GM19240 (cell line): ENCODE measurements around the gene WFS1.

Experiments used
- DNase-seq: peaks from one replicate; pipeline ENCODE4 v3.0.0; 2011; ENCODE audit warnings: low spot score; ENCODE audit not compliant: insufficient read length

WFS1 gene

DNA sequence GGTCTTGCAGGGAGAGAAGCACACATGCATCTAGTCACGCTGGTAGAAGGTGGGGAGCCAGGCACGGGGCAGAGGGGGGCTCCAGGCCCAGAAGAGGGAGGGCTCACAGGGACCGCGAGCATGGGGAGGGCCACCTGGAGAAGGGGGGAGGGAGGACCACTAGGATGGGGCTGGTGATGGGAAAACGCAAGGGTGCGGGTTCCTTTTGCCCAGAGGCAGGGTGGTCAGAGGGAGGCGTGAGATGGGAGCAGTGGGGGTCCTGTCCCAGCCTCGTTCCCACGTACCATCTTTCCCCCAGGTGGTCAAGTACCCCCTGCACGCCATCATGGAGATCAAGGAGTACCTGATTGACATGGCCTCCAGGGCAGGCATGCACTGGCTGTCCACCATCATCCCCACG lies 30.7 kb downstream of the WFS1 start:
- DNase-seq, result no peak

DNA sequence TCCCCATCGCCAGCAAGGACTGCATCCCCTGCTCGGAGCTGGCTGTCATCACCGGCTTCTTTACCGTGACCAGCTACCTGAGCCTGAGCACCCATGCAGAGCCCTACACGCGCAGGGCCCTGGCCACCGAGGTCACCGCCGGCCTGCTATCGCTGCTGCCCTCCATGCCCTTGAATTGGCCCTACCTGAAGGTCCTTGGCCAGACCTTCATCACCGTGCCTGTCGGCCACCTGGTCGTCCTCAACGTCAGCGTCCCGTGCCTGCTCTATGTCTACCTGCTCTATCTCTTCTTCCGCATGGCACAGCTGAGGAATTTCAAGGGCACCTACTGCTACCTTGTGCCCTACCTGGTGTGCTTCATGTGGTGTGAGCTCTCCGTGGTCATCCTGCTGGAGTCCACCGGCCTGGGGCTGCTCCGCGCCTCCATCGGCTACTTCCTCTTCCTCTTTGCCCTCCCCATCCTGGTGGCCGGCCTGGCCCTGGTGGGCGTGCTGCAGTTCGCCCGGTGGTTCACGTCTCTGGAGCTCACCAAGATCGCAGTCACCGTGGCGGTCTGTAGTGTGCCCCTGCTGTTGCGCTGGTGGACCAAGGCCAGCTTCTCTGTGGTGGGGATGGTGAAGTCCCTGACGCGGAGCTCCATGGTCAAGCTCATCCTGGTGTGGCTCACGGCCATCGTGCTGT lies 31.5 kb downstream of the WFS1 start:
- DNase-seq, result no peak

DNA sequence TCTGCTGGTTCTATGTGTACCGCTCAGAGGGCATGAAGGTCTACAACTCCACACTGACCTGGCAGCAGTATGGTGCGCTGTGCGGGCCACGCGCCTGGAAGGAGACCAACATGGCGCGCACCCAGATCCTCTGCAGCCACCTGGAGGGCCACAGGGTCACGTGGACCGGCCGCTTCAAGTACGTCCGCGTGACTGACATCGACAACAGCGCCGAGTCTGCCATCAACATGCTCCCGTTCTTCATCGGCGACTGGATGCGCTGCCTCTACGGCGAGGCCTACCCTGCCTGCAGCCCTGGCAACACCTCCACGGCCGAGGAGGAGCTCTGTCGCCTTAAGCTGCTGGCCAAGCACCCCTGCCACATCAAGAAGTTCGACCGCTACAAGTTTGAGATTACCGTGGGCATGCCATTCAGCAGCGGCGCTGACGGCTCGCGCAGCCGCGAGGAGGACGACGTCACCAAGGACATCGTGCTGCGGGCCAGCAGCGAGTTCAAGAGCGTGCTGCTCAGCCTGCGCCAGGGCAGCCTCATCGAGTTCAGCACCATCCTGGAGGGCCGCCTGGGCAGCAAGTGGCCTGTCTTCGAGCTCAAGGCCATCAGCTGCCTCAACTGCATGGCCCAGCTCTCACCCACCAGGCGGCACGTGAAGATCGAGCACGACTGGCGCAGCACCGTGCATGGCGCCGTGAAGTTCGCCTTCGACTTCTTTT lies 32.2 kb downstream of the WFS1 start:
- DNase-seq, result no peak

DNA sequence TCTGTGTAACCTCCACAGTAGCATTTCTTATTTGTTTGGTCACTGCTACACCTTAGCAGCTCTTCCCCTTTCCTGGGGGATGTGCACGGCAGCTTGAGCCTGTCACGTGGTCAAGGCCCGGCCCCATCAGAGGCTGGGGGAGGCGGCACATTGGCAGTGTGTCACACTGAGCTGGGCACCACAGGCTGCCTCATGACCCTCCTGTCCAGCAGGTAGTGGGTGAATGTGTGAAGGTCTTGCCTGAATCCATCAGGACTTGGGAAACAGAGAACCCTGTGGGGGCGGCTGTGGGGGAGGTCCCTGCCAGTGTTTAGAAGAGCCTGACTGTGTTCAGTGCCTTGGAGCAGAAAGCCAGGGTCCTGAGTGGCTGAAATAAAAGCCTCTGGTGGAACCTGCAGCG lies 33.2 kb downstream of the WFS1 start:
- DNase-seq, result no peak

DNA sequence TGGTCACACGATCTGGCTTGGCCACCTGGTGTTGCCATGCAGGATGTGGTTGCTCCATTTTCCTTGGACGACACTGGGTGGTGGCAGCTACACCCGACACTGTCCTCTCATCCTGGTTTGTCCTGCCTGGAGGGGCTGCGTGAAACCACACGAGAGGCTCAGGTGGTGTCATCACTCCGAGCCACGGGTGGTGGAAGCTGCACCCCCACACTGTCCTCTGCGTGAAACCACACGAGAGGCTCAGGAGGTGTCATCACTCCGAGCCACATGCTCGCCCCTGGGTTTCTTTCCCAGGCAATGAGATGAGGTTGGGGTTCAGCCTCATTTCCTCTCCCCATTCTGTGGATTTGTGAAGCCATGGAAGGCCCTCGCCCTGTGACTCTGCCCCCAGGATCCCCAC lies 34.3 kb downstream of the WFS1 start:
- DNase-seq, result no peak

DNA sequence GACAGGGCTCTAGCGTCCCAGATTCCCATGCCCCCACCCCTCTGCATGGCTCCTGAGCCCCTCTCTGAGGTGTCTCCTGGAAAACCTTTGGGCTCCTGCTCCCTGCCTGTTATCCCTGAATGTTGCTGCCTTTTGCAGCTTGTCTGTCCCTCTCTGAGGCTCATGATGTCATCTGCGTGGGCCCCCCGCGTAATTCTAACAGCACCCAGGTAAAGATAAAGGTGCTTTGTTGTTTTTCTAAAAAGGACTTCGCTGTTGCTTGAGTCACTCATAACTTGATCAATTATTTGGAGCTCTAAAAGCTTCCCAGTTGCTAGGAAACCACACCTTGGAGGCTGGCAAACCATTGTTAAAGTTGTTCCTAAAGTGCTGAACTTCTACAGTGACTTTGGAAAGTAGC lies 36.6 kb downstream of the WFS1 start:
- DNase-seq, result no peak

DNA sequence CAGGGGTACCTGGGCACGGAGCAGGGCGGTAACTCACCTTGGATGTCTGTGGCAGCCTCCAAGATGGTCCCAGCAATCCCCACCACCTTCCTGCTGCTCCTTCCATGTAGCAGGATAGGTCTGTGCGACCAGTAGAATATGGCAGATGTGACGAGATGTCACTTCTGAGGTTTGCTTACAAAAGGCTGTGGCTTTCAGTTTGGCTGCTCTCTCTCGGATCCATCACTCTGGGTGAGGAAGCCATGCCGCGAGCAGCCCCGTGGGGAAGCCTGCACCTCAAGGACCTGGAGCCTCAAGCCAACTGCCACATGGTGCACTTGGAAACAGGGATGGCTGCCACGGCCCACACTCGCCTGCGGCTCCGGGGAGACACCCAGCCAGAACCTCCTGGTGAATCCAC lies 37.6 kb downstream of the WFS1 start:
- DNase-seq, result no peak

DNA sequence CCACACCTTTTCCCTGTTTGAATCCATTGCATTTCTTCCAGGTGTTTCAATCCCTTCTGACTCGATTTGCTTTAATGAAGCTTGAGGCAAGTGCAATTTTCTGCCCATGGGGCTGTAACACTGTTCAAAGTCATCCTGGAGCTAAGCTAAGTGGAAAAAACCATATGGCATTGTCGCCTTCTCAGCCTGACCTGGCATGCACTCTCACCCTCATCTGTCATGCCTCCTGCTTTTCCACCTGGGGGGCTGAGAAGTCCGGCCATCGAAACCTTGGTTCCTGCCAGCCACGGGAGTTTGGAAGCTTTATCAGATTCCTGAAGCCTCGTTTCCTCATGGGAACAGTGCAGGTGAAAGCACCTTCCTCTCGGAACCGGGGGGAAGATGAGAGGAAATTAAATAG lies 38.2 kb downstream of the WFS1 start:
- no peak for DNase-seq

DNA sequence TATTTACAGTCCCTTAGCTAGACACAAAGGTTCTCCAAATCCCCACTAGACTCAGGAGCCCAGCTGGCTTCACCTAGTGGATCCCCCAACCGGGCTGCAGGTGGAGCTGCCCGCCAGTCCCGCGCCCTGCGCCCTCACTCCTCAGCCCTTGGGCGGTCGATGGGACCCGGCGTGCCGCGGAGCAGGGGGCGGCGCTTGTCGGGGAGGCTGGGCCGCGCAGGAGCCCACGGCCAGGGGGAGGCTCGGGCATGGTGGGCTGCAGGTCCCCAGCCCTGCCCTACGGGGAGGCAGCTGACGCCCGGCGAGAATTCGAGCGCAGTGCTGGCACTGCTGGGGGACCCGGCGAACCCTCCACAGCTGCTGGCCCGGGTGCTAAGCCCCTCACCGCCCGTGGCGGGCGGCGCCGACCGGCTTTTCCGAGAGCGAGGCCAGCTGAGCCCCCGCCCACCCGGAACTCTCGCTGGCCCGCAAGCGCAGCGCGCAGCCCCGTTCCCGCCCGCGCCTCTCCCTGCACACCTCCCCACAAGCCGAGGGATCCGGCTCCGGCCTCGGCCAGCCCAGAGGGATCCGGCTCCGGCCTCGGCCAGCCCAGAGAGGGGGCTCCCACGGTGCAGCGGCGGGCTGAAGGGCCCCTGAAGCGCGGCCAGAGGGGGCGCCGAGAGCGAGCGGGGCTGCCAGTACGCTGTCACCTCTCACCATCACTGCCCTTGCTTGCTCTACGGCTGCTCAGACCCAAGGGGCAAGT lies 39.4 kb downstream of the WFS1 start:
- no peak for DNase-seq

DNA sequence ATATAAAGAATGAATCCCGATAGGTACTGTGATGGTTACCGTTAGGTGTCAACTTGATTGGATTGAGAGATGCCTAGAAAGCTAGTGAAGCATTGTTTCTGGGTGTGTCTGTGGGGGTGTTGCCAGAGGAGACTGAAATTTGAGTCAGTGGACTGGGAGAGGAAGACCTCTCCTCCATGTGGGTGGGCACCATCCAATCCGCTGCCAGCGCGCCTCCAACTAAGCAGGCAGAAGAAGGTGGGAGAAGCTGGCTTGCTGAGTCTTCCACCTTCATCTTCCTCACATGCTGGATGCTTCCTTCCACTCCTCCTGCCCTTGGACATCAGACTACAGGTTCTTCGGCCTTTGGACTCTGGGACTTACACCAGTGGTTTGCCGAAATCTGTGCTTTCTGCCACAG lies 40.1 kb downstream of the WFS1 start:
- DNase-seq, result no peak

DNA sequence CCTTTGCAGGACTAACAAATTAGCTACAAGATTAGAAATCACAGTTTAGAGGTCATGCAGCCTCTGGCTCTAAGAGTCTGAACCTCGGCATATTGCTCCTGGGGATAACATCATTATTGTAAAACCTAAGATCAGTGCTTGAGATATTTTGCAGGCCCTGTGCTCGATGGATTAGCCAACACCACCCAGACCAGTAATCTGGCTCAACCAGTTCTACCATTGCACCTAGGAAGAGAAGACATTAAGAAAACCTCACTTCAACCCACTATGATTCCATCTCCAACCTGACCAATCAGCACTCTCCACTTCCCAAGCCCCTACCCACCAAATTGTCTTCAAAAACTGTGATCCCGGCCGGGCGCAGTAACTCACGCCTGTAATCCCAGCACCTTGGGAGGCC lies 43.6 kb downstream of the WFS1 start:
- DNase-seq, result no peak

DNA sequence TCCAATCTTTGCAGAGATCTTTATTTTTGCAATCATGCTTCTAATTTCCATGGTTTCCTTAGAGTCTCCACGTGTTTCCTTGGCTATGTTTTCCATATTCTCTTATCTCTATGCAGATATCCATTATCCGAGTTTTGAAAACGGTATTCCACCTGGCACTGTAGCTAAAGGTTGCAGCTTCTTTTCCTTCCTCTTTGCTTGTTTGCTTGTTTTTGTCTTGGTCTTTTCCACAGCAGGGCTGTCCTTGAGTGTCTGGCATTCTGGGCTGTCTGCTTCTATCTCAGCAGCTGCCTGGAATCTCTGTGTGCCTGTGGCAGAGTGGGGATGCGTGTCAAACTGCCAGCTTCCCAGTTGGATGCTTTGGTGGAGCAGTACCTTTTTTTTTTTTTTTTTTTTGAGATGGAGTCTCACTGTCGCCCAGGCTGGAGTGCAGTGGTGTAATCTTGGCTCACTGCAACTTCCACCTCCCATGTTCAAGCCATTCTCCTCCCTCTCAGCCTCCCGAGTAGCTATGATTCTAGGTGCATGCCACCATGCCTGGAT lies 46.9 kb downstream of the WFS1 start:
- DNase-seq, result no peak

DNA sequence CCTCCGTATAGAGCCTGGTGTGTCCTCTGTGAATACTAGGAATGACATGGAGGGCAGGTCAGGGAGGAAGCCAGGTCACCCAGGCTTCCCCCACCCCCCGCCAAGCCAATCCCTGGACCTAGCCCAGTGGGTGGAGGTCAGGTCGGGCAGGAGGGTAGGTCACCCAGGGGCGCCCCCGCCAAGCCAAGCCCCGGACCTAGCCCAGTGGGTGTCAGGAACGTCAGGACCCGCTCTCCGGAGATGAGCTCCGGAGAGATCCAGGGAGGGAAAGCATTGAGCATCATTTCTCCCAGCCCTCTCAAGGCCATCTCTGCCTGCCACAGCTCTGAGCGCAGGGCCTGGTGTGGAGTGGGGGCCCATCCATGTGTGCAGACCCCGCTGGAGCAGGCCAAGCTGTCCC lies 48.6 kb downstream of the WFS1 start:
- DNase-seq, result no peak

DNA sequence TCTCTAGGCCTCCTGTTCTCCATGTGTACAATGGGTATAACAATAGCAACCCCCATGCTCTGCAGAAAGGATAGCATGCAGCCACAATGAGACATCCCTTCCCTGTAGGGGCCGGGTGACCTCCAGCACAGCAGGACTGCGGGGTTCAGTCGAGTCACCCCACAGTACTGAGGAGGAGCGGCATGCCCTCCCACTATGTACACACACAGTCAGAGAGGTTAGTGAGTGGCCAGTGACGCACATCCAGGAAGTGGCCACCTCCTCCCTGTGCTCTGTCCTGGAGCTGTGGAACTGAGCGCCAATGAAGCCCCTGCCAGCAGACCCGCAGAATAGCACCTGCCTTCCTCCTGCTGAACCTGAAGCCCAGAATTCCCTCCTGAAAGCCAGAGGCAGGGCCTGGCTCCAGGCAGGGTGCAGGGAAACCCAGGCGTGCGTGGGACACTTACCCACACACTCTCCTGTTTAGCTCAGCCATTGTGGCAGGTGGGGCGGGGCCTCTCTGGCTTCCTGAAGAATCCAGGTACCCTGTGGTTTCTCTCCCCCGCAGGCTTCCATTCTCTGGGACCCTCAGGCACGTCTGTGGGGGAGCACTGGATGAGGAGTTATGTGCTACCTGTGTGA lies 50.0 kb downstream of the WFS1 start:
- DNase-seq, result no peak

DNA sequence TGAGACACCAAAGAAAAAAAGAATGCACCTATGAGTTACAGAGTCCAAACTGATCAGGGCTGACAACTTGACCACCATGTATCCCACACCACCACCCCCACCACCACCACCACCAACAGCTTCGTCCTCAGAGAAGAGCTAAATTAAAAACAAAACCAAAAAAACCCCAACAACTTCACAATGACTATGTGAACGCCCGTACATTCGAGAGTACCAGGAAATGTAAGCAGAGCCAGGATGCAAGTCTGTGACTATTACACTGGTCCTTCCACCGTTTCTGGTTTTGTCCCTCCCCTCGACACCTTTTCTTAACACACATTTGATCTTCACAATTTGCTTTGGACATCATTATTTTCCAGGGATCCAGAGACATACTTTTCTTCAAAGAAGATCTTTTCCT lies 51.0 kb downstream of the WFS1 start:
- DNase-seq, result no peak

DNA sequence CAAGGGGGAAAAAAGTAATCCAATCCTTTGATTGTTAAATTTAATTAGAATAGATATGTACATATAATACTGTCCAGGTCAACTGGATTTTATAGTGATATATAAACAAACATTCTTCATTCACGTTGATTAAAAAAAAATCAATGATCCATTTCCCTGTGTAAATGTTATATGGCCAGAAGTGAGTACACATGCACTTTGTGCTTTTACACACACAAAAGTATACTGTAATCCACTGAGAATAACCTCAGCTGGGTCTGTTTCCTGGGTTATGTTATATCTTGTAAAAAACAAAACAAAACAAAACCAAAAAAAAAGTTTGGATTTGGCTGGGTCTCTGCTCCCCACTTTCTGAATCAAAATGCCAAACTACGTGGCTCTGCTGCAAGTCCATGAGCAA lies 51.7 kb downstream of the WFS1 start:
- no peak for DNase-seq

DNA sequence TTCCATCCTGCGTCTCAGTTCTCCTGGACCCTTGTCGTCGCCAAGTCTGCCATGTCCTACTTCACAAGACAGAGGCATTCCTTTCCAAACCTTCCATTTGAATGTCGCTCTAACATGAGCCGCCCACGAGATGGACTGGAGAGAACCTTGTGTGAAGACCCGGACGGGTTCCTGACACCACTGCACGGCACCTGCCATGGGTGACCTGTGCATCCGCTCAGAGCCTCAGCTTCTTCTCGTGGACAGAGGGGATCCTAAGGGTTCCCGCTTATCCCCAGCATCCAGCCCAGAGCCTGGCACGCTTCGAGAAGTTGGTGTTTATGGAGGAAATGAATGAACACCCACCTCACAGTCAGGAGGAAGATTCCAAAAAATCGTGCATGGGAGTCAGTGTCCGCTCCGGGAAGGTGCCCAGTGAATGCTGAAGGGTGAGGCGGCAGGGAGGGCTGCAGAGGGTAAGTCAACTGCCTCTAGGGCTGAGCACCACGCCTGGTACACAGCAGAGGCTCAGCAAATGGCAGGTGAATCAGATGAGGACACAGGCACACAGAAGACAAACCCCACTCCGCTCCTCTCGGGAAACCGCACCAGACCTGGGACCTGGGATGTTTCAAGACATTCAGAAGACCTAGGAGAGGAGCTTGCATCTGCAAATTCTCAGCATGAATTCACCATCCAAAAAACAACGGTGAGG lies 52.6 kb downstream of the WFS1 start:
- DNase-seq, result no peak

DNA sequence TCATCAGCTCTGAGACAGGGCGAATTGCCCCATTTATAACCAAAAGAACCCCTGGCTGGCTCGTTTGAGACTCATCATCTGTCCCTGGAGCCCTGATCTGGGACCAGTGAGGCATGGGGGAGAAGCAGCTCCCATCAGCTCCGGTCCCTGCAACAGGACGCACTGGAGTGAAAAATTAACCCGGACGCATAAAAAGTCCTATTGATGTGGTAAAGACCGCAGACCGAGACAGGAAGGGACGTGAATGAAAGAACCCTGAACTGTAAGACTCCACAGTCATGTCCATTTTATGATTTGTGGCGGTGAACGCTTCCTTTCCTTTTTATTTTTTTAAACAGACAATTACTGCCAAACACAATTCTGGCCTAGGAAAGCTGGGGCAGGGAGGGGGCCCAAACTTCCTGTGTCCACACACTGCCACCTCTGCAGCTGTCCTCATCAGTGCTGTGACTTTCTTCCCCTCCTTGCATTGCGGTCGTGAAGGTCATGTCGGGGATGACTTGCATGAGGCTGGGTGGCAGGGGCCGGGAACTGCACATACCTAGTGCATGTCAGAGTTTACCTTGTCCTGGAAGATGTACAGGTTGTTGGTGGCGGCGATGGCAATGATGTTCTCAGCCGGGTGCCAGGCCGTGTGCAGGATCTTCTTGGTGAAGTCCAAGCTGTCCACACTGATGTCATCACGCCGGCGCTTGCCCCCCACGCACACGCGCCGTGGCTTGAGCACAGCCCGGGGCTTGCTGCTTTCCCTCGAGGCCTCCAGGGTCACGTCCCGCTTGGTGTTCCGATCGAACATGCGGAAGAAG lies 53.3 kb downstream of the WFS1 start:
- no peak for DNase-seq

DNA sequence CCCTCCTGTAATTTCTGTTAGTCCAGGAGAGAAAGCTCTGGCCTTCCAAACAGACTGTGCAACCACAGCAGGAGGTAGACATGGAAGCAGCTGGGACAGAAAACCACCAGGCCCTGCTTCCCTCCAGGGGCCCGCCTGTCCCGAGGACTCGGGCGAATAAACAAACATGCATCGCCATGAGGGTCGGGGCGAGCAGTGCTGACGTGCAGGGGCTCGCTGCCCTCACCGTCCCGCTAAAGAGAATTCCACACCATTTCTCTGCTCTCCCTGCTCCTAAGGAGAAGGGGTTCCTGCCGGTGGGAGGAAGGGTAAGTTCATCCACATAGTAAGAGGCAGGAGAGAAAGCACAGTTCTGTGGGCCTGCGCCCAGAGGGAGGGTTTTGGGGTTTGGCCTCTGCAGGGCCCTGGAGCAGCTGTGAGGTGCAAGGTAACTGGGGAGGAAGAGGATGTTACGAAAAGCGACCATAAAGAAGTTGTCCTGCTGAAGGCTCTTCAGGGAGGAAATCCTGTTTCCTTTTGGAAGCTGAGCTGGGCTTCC lies 54.9 kb downstream of the WFS1 start:
- no peak for DNase-seq
